Fibroblast of lung (primary cell): Measurements from ENCODE around the gene ALPK3.

Experiments
- CTCF ChIP-seq, 2 donors: IDR thresholded peaks in 1 of 2; conservative IDR thresholded peaks in 1 of 2; 1 replicate in 1 of 2; 2 replicates in 1 of 2; pipeline ENCODE4 v1.5.1; 2011 to 2012; ENCODE audit warnings: low read length in 2 of 2, control low read depth in 1 of 2, inconsistent platforms in 1 of 2, low read depth in 1 of 2, mild to moderate bottlenecking in 1 of 2
- EZH2 ChIP-seq: IDR thresholded peaks from 2 replicates; pipeline ENCODE4 v1.5.1; 2012; ENCODE audit warnings: low read length, control low read depth, mild to moderate bottlenecking; ENCODE audit errors: missing control alignments

GRCh38 chr15:84831613-84832012 is 14.5 kb downstream of the ALPK3 start:
- TF ChIP-seq CTCF (conservative IDR thresholded peaks at IDR 0.05 in 1 of 2, IDR thresholded peaks at IDR 0.05 in 1 of 2; ENCODE audit: low read depth in 1 of 2, low read length in 2 of 2) (no peak), EZH2 (no peak)
